Esophagus squamous epithelium (tissue), 5 donors: Measurements from ENCODE around the gene LTBP1. TPM values are rescaled to one million over a fixed set of nuclear protein-coding genes. Genes with fewer than 3 reads are reported as not detected.
"Not testable (repeated sequence)": the region's sequence is repeated elsewhere in the genome, so short reads cannot be mapped to it uniquely, and the experiment has no call there.

ENCODE experiments used
- DNase-seq: peaks from one replicate; lab custom pipeline; 2025; lab: John Stamatoyannopoulos, UW
- H3K27ac ChIP-seq, 4 donors: fragments of 200-600 bp; sonication (generic); one replicate each; pipeline ENCODE4 v1.5.1; 2016 to 2019; ENCODE audit warnings: mild to moderate bottlenecking in 1 of 4
- H3K27me3 ChIP-seq, 4 donors: fragments of 200-600 bp; sonication (generic); 1 replicate in 3 of 4; 2 replicates in 1 of 4; pipeline versions ENCODE4 v1.5.1 to v1.6.0; 2017 to 2021; ENCODE audit warnings: antibody characterized with exemption in 1 of 4
- H3K36me3 ChIP-seq, 3 donors: fragments of 200-600 bp; sonication (generic); one replicate each; pipeline ENCODE4 v1.5.1; 2016 to 2019
- H3K4me1 ChIP-seq, 3 donors: fragments of 200-600 bp; sonication (generic); one replicate each; pipeline ENCODE4 v1.5.1; 2017 to 2019
- H3K4me3 ChIP-seq, 4 donors: fragments of 200-600 bp; sonication (generic); 1 replicate in 3 of 4; 2 replicates in 1 of 4; pipeline ENCODE4 v1.5.1; 2016 to 2019; ENCODE audit warnings: mild to moderate bottlenecking in 2 of 4, moderate library complexity in 1 of 4
- H3K9me3 ChIP-seq, 3 donors: fragments of 200-600 bp; sonication (generic); one replicate each; pipeline ENCODE4 v1.5.1; 2016 to 2019
- CTCF ChIP-seq, 6 experiments: fragments of 450-650 bp in 4 of 6; fragments of 200-600 bp in 2 of 6; sonication (generic) in 2 of 6; IDR thresholded peaks; one replicate each; pipeline ENCODE4 v1.5.1; 2016 to 2019; ENCODE audit warnings: antibody characterized with exemption in 6 of 6, mild to moderate bottlenecking in 4 of 6, moderate library complexity in 4 of 6
- POLR2A ChIP-seq, 4 donors: fragments of 450-650 bp; IDR thresholded peaks; one replicate each; pipeline ENCODE4 v1.6.1; 2017; ENCODE audit warnings: antibody characterized with exemption in 4 of 4, mild to moderate bottlenecking in 4 of 4, moderate library complexity in 3 of 4
- WGBS, 2 donors: methylation state at CpG; one replicate each; pipeline ENCODE4 v1.1.5; 2018; 5-methylcytosine and 5-hydroxymethylcytosine counted together
- intact Hi-C: fragments of 100-400 bp; cut with DNase I; formaldehyde crosslinking; loops from one replicate; pipeline ENCODE4 v1.15.0; 2022
- total RNA-seq, 4 donors: library from RNA; depleted of rRNA; stranded (reverse); fragments of >200 nt; gene quantifications; one replicate each; pipeline ENCODE4 v1.1.0, GENCODE V29; 2016
- donor health status: DM: yes; HTN: yes; CAD: no.

The LTBP1 gene
- total RNA-seq, 4 donors from 2014 or later = 5.5 to 69.4 (median 32.6) TPM

GRCh38 chr2:33226546-33226945 lies 279.8 kb downstream of the LTBP1 start:
- TF ChIP-seq CTCF (IDR thresholded peaks at IDR 0.05) (no peak), POLR2A (IDR thresholded peaks at IDR 0.05) (no peak)
- no peak for DNase-seq
- H3K4me1 ChIP-seq = no peaks in the 10 kb centered on the region
- WGBS, 2 donors = 89% methylated on average over 4 of the region's 4 CpGs
- H3K36me3 ChIP-seq = no peaks in the 10 kb centered on the region
- no peaks in the 10 kb centered on the region for H3K27me3 ChIP-seq
- no peaks in the 10 kb centered on the region for H3K9me3 ChIP-seq
- intact Hi-C loops = no loop called here
- no peak overlapping the region for H3K4me3 ChIP-seq
- H3K27ac ChIP-seq = no peak overlapping the region

GRCh38 chr2:33229646-33230045 lies 282.9 kb downstream of the LTBP1 start:
- intact Hi-C loops = no loop called here
- WGBS, 2 donors = 86 to 87% methylated on average over 4 of the region's 4 CpGs
- H3K4me3 ChIP-seq = no peak overlapping the region
- H3K27ac ChIP-seq = no peak overlapping the region
- DNase-seq = no peak
- H3K27me3 ChIP-seq = no peaks in the 10 kb centered on the region
- no peaks in the 10 kb centered on the region for H3K9me3 ChIP-seq
- TF ChIP-seq POLR2A (IDR thresholded peaks at IDR 0.05) (no peak), CTCF (IDR thresholded peaks at IDR 0.05) (no peak)
- no peaks in the 10 kb centered on the region for H3K36me3 ChIP-seq
- H3K4me1 ChIP-seq = no peaks in the 10 kb centered on the region

GRCh38 chr2:33230195-33230594 lies 283.4 kb downstream of the LTBP1 start:
- Histone ChIP-seq H3K4me3 (no peak overlapping the region), H3K36me3 (no peaks in the 10 kb centered on the region), H3K9me3 (no peaks in the 10 kb centered on the region), H3K4me1 (no peaks in the 10 kb centered on the region), H3K27ac (no peak overlapping the region), H3K27me3 (no peaks in the 10 kb centered on the region)
- DNase-seq = no peak
- intact Hi-C loops = no loop called here
- TF ChIP-seq CTCF (IDR thresholded peaks at IDR 0.05) (no peak), POLR2A (IDR thresholded peaks at IDR 0.05) (no peak)

- WGBS, 2 donors = 47 to 54% methylated on average over 7 of the region's 7 CpGs
- Histone ChIP-seq H3K4me3 (no peak overlapping the region), H3K27me3 (no peaks in the 10 kb centered on the region), H3K27ac (no peak overlapping the region), H3K9me3 (no peaks in the 10 kb centered on the region), H3K36me3 (no peaks in the 10 kb centered on the region), H3K4me1 (no peaks in the 10 kb centered on the region)
- TF ChIP-seq POLR2A (IDR thresholded peaks at IDR 0.05) = no peak
- no peak for TF ChIP-seq CTCF (IDR thresholded peaks at IDR 0.05)
- intact Hi-C loops = no loop called here
- no peak for DNase-seq
Measured at GRCh38 chr2:33230842-33231241, 284.1 kb downstream of the LTBP1 start.

GRCh38 chr2:33235559-33235958 lies 288.8 kb downstream of the LTBP1 start:
- H3K4me1 ChIP-seq, H3K36me3 ChIP-seq, H3K27ac ChIP-seq, DNase-seq, H3K4me3 ChIP-seq, intact Hi-C loops, H3K27me3 ChIP-seq, H3K9me3 ChIP-seq: not testable (repeated sequence)
- WGBS, 2 donors = 94 to 95% methylated on average over 1 of the region's 1 CpG
